Lung (tissue), 12 donors: ENCODE data around the gene ZPR1. TPM values are rescaled to one million over a fixed set of nuclear protein-coding genes. Genes with fewer than 3 reads are reported as not detected.

Source experiments
- ATAC-seq: fragments of 200-7000 bp; cut with Tn5 transposase; one replicate; pipeline ENCODE4 v1.9.1; 2020; ENCODE audit warnings: moderate number of reproducible peaks; ENCODE audit not compliant: insufficient read depth, low FRiP score
- DNase-seq, 3 donors: peaks; one replicate each; pipeline ENCODE4 v3.0.0-alpha.2; 2013 to 2017
- H3K27ac ChIP-seq, 2 donors: one replicate each; pipeline ENCODE4 v1.5.1; 2013; ENCODE audit warnings: mild to moderate bottlenecking in 2 of 2, moderate library complexity in 2 of 2, control low read depth in 1 of 2, inconsistent platforms in 1 of 2, low read depth in 1 of 2, low read length in 1 of 2
- H3K27me3 ChIP-seq, 3 donors: one replicate each; pipeline ENCODE4 v1.5.1; 2013; ENCODE audit warnings: low read length in 2 of 3; ENCODE audit not compliant: control insufficient read depth in 3 of 3, insufficient read depth in 3 of 3
- H3K36me3 ChIP-seq, 4 donors: one replicate each; pipeline ENCODE4 v1.5.1; 2013; ENCODE audit warnings: low read length in 4 of 4, mild to moderate bottlenecking in 1 of 4, moderate library complexity in 1 of 4; ENCODE audit not compliant: control insufficient read depth in 4 of 4, insufficient read depth in 4 of 4
- H3K4me1 ChIP-seq, 5 donors: one replicate each; pipeline ENCODE4 v1.5.1; 2013; ENCODE audit warnings: low read length in 5 of 5, mild to moderate bottlenecking in 2 of 5, moderate library complexity in 1 of 5; ENCODE audit not compliant: control insufficient read depth in 5 of 5, insufficient read depth in 5 of 5
- H3K4me3 ChIP-seq: one replicate; pipeline ENCODE4 v1.5.1; 2013; ENCODE audit warnings: mild to moderate bottlenecking, control low read depth, moderate library complexity
- H3K9ac ChIP-seq, 2 donors: one replicate each; pipeline ENCODE4 v1.5.1; 2013; ENCODE audit warnings: low read length in 2 of 2, control low read depth in 1 of 2; ENCODE audit not compliant: insufficient read depth in 1 of 2
- H3K9me3 ChIP-seq, 4 donors: one replicate each; pipeline ENCODE4 v1.5.1; 2013; ENCODE audit warnings: low read length in 3 of 4, mild to moderate bottlenecking in 1 of 4, moderate library complexity in 1 of 4; ENCODE audit not compliant: control insufficient read depth in 4 of 4, insufficient read depth in 3 of 4
- CTCF ChIP-seq: IDR thresholded peaks from 2 replicates; pipeline ENCODE4 v1.5.1; 2012; ENCODE audit warnings: mild to moderate bottlenecking; ENCODE audit errors: control extremely low read depth, extremely low read depth
- WGBS, 2 donors: extraction: QIAGEN DNeasy Blood & Tissue Kit; methylation state at CpG; one replicate each; pipeline ENCODE4 v1.1.7; 2013; 5-methylcytosine and 5-hydroxymethylcytosine counted together
- polyA plus RNA-seq, 2 donors: library from polyadenylated mRNA; stranded (reverse); fragments of 200-250 nt; gene quantifications; one replicate each; pipeline ENCODE4 v1.2.1, GENCODE V29; 2013
- total RNA-seq, 2 donors: library from RNA; depleted of rRNA in 1 of 2; stranded (reverse); fragments of >200 nt in 1 of 2; gene quantifications; one replicate each; pipeline ENCODE4 v1.2.1, GENCODE V29; 2014 to 2021
- donor health status: control.
- donor health status: control.
- donor health status: Bipolar disorder and iron deficiency.
- donor health status: healthy.
- donor health status: DM: yes; HTN: yes; CAD: no.

The ZPR1 gene
- total and polyA plus RNA-seq, 4 donors, result 19.4 to 50.9 (median 34.5) TPM

- 70 to 76% methylated on average over 9 of the region's 9 CpGs for WGBS, 2 donors
- H3K9me3 ChIP-seq, result no peaks in the 10 kb centered on the region
- DNase-seq (peak; percentile 37 to 67 (median 50)), ATAC-seq (no peak)
- H3K4me3 ChIP-seq, result no peak within 1 kb of the TSS
- H3K9ac ChIP-seq, result no peak within 1 kb of the TSS
- H3K27me3 ChIP-seq, result no peaks in the 10 kb centered on the region
- H3K27ac ChIP-seq, result no peak within 1 kb of the TSS
- H3K36me3 ChIP-seq, result no peaks in the 10 kb centered on the region
- H3K4me1 ChIP-seq, result peaks cover 0 to 12% (median 7%) of the 10 kb centered on the region in 5 donors
- no peak for TF ChIP-seq CTCF
Observed at GRCh38 chr11:116829525-116830183, 41.8 kb upstream of the ZPR1 start, which contains the start of gene APOC3. Gene APOC3 (plus strand): TSS chr11:116829907. CDS start chr11:116830583, 676 bp downstream.

GRCh38 chr11:116828632-116829524, 41.1 kb upstream of the ZPR1 start:
- no peak for DNase-seq
- Histone ChIP-seq H3K4me3 (no peak overlapping the region), H3K27me3 (no peaks in the 10 kb centered on the region), H3K9ac (no peak overlapping the region), H3K9me3 (no peaks in the 10 kb centered on the region), H3K36me3 (no peaks in the 10 kb centered on the region), H3K27ac (no peak overlapping the region), H3K4me1 (peaks cover 0 to 12% (median 6%) of the 10 kb centered on the region in 5 donors)
- no peak for ATAC-seq
- no peak for TF ChIP-seq CTCF
- WGBS, 2 donors, result 65 to 73% methylated on average over 14 to 16 of the region's 16 CpGs

- H3K9ac ChIP-seq, result no peak overlapping the region
- no peaks in the 10 kb centered on the region for H3K27me3 ChIP-seq
- no peak for DNase-seq
- no peak for ATAC-seq
- WGBS, 2 donors, result 89 to 98% methylated on average over 6 of the region's 6 CpGs
- TF ChIP-seq CTCF, result no peak
- H3K4me1 ChIP-seq, result peaks cover 0 to 14% (median 6%) of the 10 kb centered on the region in 5 donors
- H3K27ac ChIP-seq, result no peak overlapping the region
- no peak overlapping the region for H3K4me3 ChIP-seq
- no peaks in the 10 kb centered on the region for H3K9me3 ChIP-seq
- no peaks in the 10 kb centered on the region for H3K36me3 ChIP-seq
Observed at GRCh38 chr11:116827461-116827860, 39.6 kb upstream of the ZPR1 start.
